Measurements from ENCODE around the gene COL28A1. TPM values are rescaled to one million over a fixed set of nuclear protein-coding genes. Genes with fewer than 3 reads are reported as not detected.
"Not testable (repeated sequence)": the region's sequence is repeated elsewhere in the genome, so short reads cannot be mapped to it uniquely, and the experiment has no call there.

Gene COL28A1
- total RNA-seq, 1 experiment from 2014 or later = 0.17 TPM

- no peaks in the 10 kb centered on the region for H3K36me3 ChIP-seq (replicated peaks; ENCODE audit: control insufficient read depth, insufficient read depth, low read length)
- no peak overlapping the region for H3K4me3 ChIP-seq (ENCODE audit: insufficient read depth, low read depth, low read length)
- DNase-seq = no peak
- no peaks in the 10 kb centered on the region for H3K27me3 ChIP-seq (ENCODE audit: control insufficient read depth, insufficient read depth, low read length)
Measured at GRCh38 chr7:7489546-7489945, 46.1 kb downstream of the COL28A1 start.

GRCh38 chr7:7486362-7486761 is 49.3 kb downstream of the COL28A1 start:
- Histone ChIP-seq H3K36me3 (replicated peaks; ENCODE audit: control insufficient read depth, insufficient read depth, low read length) (no peaks in the 10 kb centered on the region), H3K27me3 (ENCODE audit: control insufficient read depth, insufficient read depth, low read length) (no peaks in the 10 kb centered on the region), H3K4me3 (ENCODE audit: insufficient read depth, low read depth, low read length) (no peak overlapping the region)
- no peak for DNase-seq

GRCh38 chr7:7484072-7484471 is 51.6 kb downstream of the COL28A1 start:
- Histone ChIP-seq H3K36me3 (replicated peaks; ENCODE audit: control insufficient read depth, insufficient read depth, low read length) (no peaks in the 10 kb centered on the region), H3K4me3 (ENCODE audit: insufficient read depth, low read depth, low read length) (no peak overlapping the region), H3K27me3 (ENCODE audit: control insufficient read depth, insufficient read depth, low read length) (no peaks in the 10 kb centered on the region)
- DNase-seq = no peak

GRCh38 chr7:7481802-7482201 is 53.9 kb downstream of the COL28A1 start:
- Histone ChIP-seq H3K36me3 (replicated peaks; ENCODE audit: control insufficient read depth, insufficient read depth, low read length) (no peaks in the 10 kb centered on the region), H3K27me3 (ENCODE audit: control insufficient read depth, insufficient read depth, low read length) (no peaks in the 10 kb centered on the region), H3K4me3 (ENCODE audit: insufficient read depth, low read depth, low read length) (no peak overlapping the region)
- no peak for DNase-seq

GRCh38 chr7:7479275-7479805 is 56.3 kb downstream of the COL28A1 start:
- no peaks in the 10 kb centered on the region for H3K27me3 ChIP-seq (ENCODE audit: control insufficient read depth, insufficient read depth, low read length)
- no peak for DNase-seq
- H3K36me3 ChIP-seq (replicated peaks; ENCODE audit: control insufficient read depth, insufficient read depth, low read length) = no peaks in the 10 kb centered on the region
- H3K4me3 ChIP-seq (ENCODE audit: insufficient read depth, low read depth, low read length) = no peak overlapping the region

- no peak for DNase-seq
- Histone ChIP-seq H3K4me3 (ENCODE audit: insufficient read depth, low read depth, low read length) (no peak overlapping the region), H3K27me3 (ENCODE audit: control insufficient read depth, insufficient read depth, low read length) (no peaks in the 10 kb centered on the region), H3K36me3 (replicated peaks; ENCODE audit: control insufficient read depth, insufficient read depth, low read length) (no peaks in the 10 kb centered on the region)
Measured at GRCh38 chr7:7478569-7478968, 57.1 kb downstream of the COL28A1 start.

- H3K27me3 ChIP-seq (ENCODE audit: control insufficient read depth, insufficient read depth, low read length); H3K4me3 ChIP-seq (ENCODE audit: insufficient read depth, low read depth, low read length); DNase-seq; H3K36me3 ChIP-seq (replicated peaks; ENCODE audit: control insufficient read depth, insufficient read depth, low read length): not testable (repeated sequence)
Measured at GRCh38 chr7:7477641-7478040, 58.0 kb downstream of the COL28A1 start.

- no peak for DNase-seq
- Histone ChIP-seq H3K36me3 (replicated peaks; ENCODE audit: control insufficient read depth, insufficient read depth, low read length) (no peaks in the 10 kb centered on the region), H3K4me3 (ENCODE audit: insufficient read depth, low read depth, low read length) (no peak overlapping the region), H3K27me3 (ENCODE audit: control insufficient read depth, insufficient read depth, low read length) (no peaks in the 10 kb centered on the region)
Measured at GRCh38 chr7:7476381-7476780, 59.3 kb downstream of the COL28A1 start.

GRCh38 chr7:7475601-7476000 is 60.1 kb downstream of the COL28A1 start:
- no peaks in the 10 kb centered on the region for H3K36me3 ChIP-seq (replicated peaks; ENCODE audit: control insufficient read depth, insufficient read depth, low read length)
- no peak overlapping the region for H3K4me3 ChIP-seq (ENCODE audit: insufficient read depth, low read depth, low read length)
- no peak for DNase-seq
- H3K27me3 ChIP-seq (ENCODE audit: control insufficient read depth, insufficient read depth, low read length) = no peaks in the 10 kb centered on the region

- H3K27me3 ChIP-seq (ENCODE audit: control insufficient read depth, insufficient read depth, low read length) = no peaks in the 10 kb centered on the region
- H3K4me3 ChIP-seq (ENCODE audit: insufficient read depth, low read depth, low read length) = no peak overlapping the region
- no peaks in the 10 kb centered on the region for H3K36me3 ChIP-seq (replicated peaks; ENCODE audit: control insufficient read depth, insufficient read depth, low read length)
- no peak for DNase-seq
Measured at GRCh38 chr7:7474436-7474835, 61.2 kb downstream of the COL28A1 start.

GRCh38 chr7:7464991-7465765 is 70.5 kb downstream of the COL28A1 start:
- DNase-seq; H3K36me3 ChIP-seq (replicated peaks; ENCODE audit: control insufficient read depth, insufficient read depth, low read length); H3K4me3 ChIP-seq (ENCODE audit: insufficient read depth, low read depth, low read length); H3K27me3 ChIP-seq (ENCODE audit: control insufficient read depth, insufficient read depth, low read length): not testable (repeated sequence)

- Histone ChIP-seq H3K36me3 (replicated peaks; ENCODE audit: control insufficient read depth, insufficient read depth, low read length) (no peaks in the 10 kb centered on the region), H3K27me3 (ENCODE audit: control insufficient read depth, insufficient read depth, low read length) (no peaks in the 10 kb centered on the region)
- DNase-seq = no peak
Measured at GRCh38 chr7:7454000-7454399, 81.7 kb downstream of the COL28A1 start.

GRCh38 chr7:7452652-7453051 is 83.0 kb downstream of the COL28A1 start:
- Histone ChIP-seq H3K4me3 (ENCODE audit: insufficient read depth, low read depth, low read length) (no peak overlapping the region), H3K36me3 (replicated peaks; ENCODE audit: control insufficient read depth, insufficient read depth, low read length) (no peaks in the 10 kb centered on the region), H3K27me3 (ENCODE audit: control insufficient read depth, insufficient read depth, low read length) (no peaks in the 10 kb centered on the region)
- no peak for DNase-seq

More at GRCh38 chr7:7454000-7454399, 81.7 kb downstream of the COL28A1 start:
- H3K4me3 ChIP-seq (ENCODE audit: insufficient read depth, low read depth, low read length) = no peak overlapping the region

- H3K36me3 ChIP-seq (replicated peaks; ENCODE audit: control insufficient read depth, insufficient read depth, low read length) = no peaks in the 10 kb centered on the region
- no peak for DNase-seq
- H3K4me3 ChIP-seq (ENCODE audit: insufficient read depth, low read depth, low read length) = no peak overlapping the region
- no peaks in the 10 kb centered on the region for H3K27me3 ChIP-seq (ENCODE audit: control insufficient read depth, insufficient read depth, low read length)
Measured at GRCh38 chr7:7452119-7452518, 83.6 kb downstream of the COL28A1 start.

- DNase-seq = no peak
- H3K4me3 ChIP-seq (ENCODE audit: insufficient read depth, low read depth, low read length) = no peak overlapping the region
- H3K36me3 ChIP-seq (replicated peaks; ENCODE audit: control insufficient read depth, insufficient read depth, low read length) = no peaks in the 10 kb centered on the region
- H3K27me3 ChIP-seq (ENCODE audit: control insufficient read depth, insufficient read depth, low read length) = no peaks in the 10 kb centered on the region
Measured at GRCh38 chr7:7449055-7449454, 86.6 kb downstream of the COL28A1 start.
